ENCODE measurements around the gene SNED1. TPM values are rescaled to one million over a fixed set of nuclear protein-coding genes. Genes with fewer than 3 reads are reported as not detected.

Gene SNED1
- total RNA-seq, 1 donor from 2014 or later: 2.8 TPM

GRCh38 chr2:241020629-241021190 lies 22.3 kb downstream of the SNED1 start:
- no peaks in the 10 kb centered on the region for H3K4me1 Mint-ChIP-seq (ENCODE audit: low read depth, unreplicated experiment)
- no peak for TF ChIP-seq CTCF (IDR thresholded peaks at IDR 0.05; ENCODE audit: partially characterized antibody, unreplicated experiment)
- peaks cover 7% of the 10 kb centered on the region for H3K9me3 Mint-ChIP-seq (ENCODE audit: unreplicated experiment)
- H3K4me3 Mint-ChIP-seq (ENCODE audit: unreplicated experiment): no peak overlapping the region
- no peak overlapping the region for H3K27ac Mint-ChIP-seq (ENCODE audit: unreplicated experiment)
- no peak for DNase-seq
- H3K27me3 Mint-ChIP-seq (ENCODE audit: unreplicated experiment): peaks cover under 1% of the 10 kb centered on the region
- peaks cover 7% of the 10 kb centered on the region for H3K36me3 Mint-ChIP-seq (ENCODE audit: unreplicated experiment)

- no peak for TF ChIP-seq CTCF (IDR thresholded peaks at IDR 0.05; ENCODE audit: partially characterized antibody, unreplicated experiment)
- DNase-seq: no peak
- Mint-ChIP-seq H3K9me3 (ENCODE audit: unreplicated experiment) (peaks cover 11% of the 10 kb centered on the region), H3K27me3 (ENCODE audit: unreplicated experiment) (peaks cover 2% of the 10 kb centered on the region), H3K27ac (ENCODE audit: unreplicated experiment) (no peak overlapping the region), H3K4me1 (ENCODE audit: low read depth, unreplicated experiment) (no peaks in the 10 kb centered on the region), H3K36me3 (ENCODE audit: unreplicated experiment) (peaks cover 15% of the 10 kb centered on the region), H3K4me3 (ENCODE audit: unreplicated experiment) (no peak overlapping the region)
These were observed 27.2 kb downstream of the SNED1 start for GRCh38 chr2:241025639-241026038.

- no peak overlapping the region for H3K4me3 Mint-ChIP-seq (ENCODE audit: unreplicated experiment)
- H3K27ac Mint-ChIP-seq (ENCODE audit: unreplicated experiment): no peak overlapping the region
These were observed 31.3 kb downstream of the SNED1 start for GRCh38 chr2:241029599-241030332.

GRCh38 chr2:241030333-241030680 lies 31.9 kb downstream of the SNED1 start:
- no peak overlapping the region for H3K27ac Mint-ChIP-seq (ENCODE audit: unreplicated experiment)
- DNase-seq: no peak
- H3K4me3 Mint-ChIP-seq (ENCODE audit: unreplicated experiment): no peak overlapping the region
- no peaks in the 10 kb centered on the region for H3K4me1 Mint-ChIP-seq (ENCODE audit: low read depth, unreplicated experiment)
- H3K9me3 Mint-ChIP-seq (ENCODE audit: unreplicated experiment): peaks cover 8% of the 10 kb centered on the region
- TF ChIP-seq CTCF (IDR thresholded peaks at IDR 0.05; ENCODE audit: partially characterized antibody, unreplicated experiment): no peak
- peaks cover 13% of the 10 kb centered on the region for H3K36me3 Mint-ChIP-seq (ENCODE audit: unreplicated experiment)
- peaks cover 7% of the 10 kb centered on the region for H3K27me3 Mint-ChIP-seq (ENCODE audit: unreplicated experiment)

More at GRCh38 chr2:241029599-241030332, 31.3 kb downstream of the SNED1 start:
- peaks cover 7% of the 10 kb centered on the region for H3K27me3 Mint-ChIP-seq (ENCODE audit: unreplicated experiment)
- H3K4me1 Mint-ChIP-seq (ENCODE audit: low read depth, unreplicated experiment): no peaks in the 10 kb centered on the region
- H3K9me3 Mint-ChIP-seq (ENCODE audit: unreplicated experiment): peaks cover 8% of the 10 kb centered on the region
- no peak for TF ChIP-seq CTCF (IDR thresholded peaks at IDR 0.05; ENCODE audit: partially characterized antibody, unreplicated experiment)
- DNase-seq: no peak
- H3K36me3 Mint-ChIP-seq (ENCODE audit: unreplicated experiment): peaks cover 15% of the 10 kb centered on the region

- H3K9me3 Mint-ChIP-seq (ENCODE audit: unreplicated experiment): peaks cover 5% of the 10 kb centered on the region
- TF ChIP-seq CTCF (IDR thresholded peaks at IDR 0.05; ENCODE audit: partially characterized antibody, unreplicated experiment): no peak
These were observed 32.5 kb downstream of the SNED1 start for GRCh38 chr2:241030883-241031282.

More at GRCh38 chr2:241030883-241031282, 32.5 kb downstream of the SNED1 start:
- Mint-ChIP-seq H3K4me1 (ENCODE audit: low read depth, unreplicated experiment) (no peaks in the 10 kb centered on the region), H3K27ac (ENCODE audit: unreplicated experiment) (no peak overlapping the region), H3K27me3 (ENCODE audit: unreplicated experiment) (peaks cover 7% of the 10 kb centered on the region), H3K4me3 (ENCODE audit: unreplicated experiment) (no peak overlapping the region), H3K36me3 (ENCODE audit: unreplicated experiment) (peaks cover 8% of the 10 kb centered on the region)
- DNase-seq: no peak

Measured in glutamatergic neuron (in vitro differentiated cells).